H1 (cell line): Measurements from ENCODE around the gene RETSAT. TPM values are rescaled to one million over a fixed set of nuclear protein-coding genes. Genes with fewer than 3 reads are reported as not detected.

Experiments
- ASH2L ChIP-seq: fragments of 200-600, 300-600 bp; sonication (generic); IDR thresholded peaks from one replicate; pipeline ENCODE4 v1.7.1; 2017; ENCODE audit warnings: low read length
- BACH1 ChIP-seq: IDR thresholded peaks from 2 replicates; pipeline ENCODE4 v1.6.1; 2012; ENCODE audit warnings: low read length, improper control_type of control experiment
- BCL11A ChIP-seq, 2 experiments: IDR thresholded peaks; one replicate each; pipeline ENCODE4 v1.6.1; 2011; ENCODE audit warnings: low read depth in 2 of 2, low read length in 2 of 2, mild to moderate bottlenecking in 2 of 2
- CTBP2 ChIP-seq: IDR thresholded peaks from 2 replicates; pipeline ENCODE4 v1.7.0; 2011; ENCODE audit warnings: borderline replicate concordance, mild to moderate bottlenecking, moderate library complexity, mixed read lengths, low read length; ENCODE audit not compliant: insufficient read depth, insufficient read length
- E2F6 ChIP-seq: IDR thresholded peaks from 2 replicates; pipeline ENCODE4 v1.6.1; 2012; ENCODE audit warnings: inconsistent platforms
- EZH2 ChIP-seq: fragments of 200-600 bp; sonication (generic); IDR thresholded peaks from 2 replicates; pipeline ENCODE4 v1.7.1; 2012; ENCODE audit warnings: low read depth, mild to moderate bottlenecking, moderate library complexity, low read length, inconsistent platforms; ENCODE audit not compliant: severe bottlenecking
- FOSL1 ChIP-seq: IDR thresholded peaks from 2 replicates; pipeline ENCODE4 v1.6.1; 2011; ENCODE audit warnings: mild to moderate bottlenecking, low read depth, low read length, moderate library complexity; ENCODE audit not compliant: insufficient read depth
- GTF2F1 ChIP-seq: IDR thresholded peaks from 2 replicates; pipeline ENCODE4 v1.6.1; 2012; ENCODE audit warnings: low read depth, low read length, improper control_type of control experiment, borderline replicate concordance
- HDAC2 ChIP-seq, 2 experiments: fragments of 300-600 bp in 1 of 2; sonication (generic) in 1 of 2; IDR thresholded peaks; 2 replicates each; pipeline ENCODE4 v1.6.1; 2011 to 2012; ENCODE audit warnings: low read depth in 2 of 2, low read length in 2 of 2, mild to moderate bottlenecking in 2 of 2, moderate library complexity in 2 of 2, borderline replicate concordance in 1 of 2, inconsistent platforms in 1 of 2
- HDAC6 ChIP-seq: IDR thresholded peaks from one replicate; pipeline ENCODE4 v1.7.1; 2012; ENCODE audit warnings: low read depth, mild to moderate bottlenecking, inconsistent platforms, low read length, moderate library complexity
- KDM4A ChIP-seq: IDR thresholded peaks from one replicate; pipeline ENCODE4 v1.7.1; 2012; ENCODE audit warnings: low read depth, mild to moderate bottlenecking, moderate library complexity, low read length, inconsistent platforms; ENCODE audit not compliant: severe bottlenecking
- MAFK ChIP-seq: IDR thresholded peaks from 2 replicates; pipeline ENCODE4 v1.6.1; 2012; ENCODE audit warnings: low read depth, mild to moderate bottlenecking, improper control_type of control experiment, low read length
- NANOG ChIP-seq: IDR thresholded peaks from 2 replicates; pipeline ENCODE4 v1.6.1; 2011; ENCODE audit warnings: low read length, low read depth, mild to moderate bottlenecking, inconsistent platforms; ENCODE audit not compliant: insufficient read depth, poor library complexity, severe bottlenecking
- POU5F1 ChIP-seq: IDR thresholded peaks from 2 replicates; pipeline ENCODE4 v1.6.1; 2011; ENCODE audit warnings: low read depth, mild to moderate bottlenecking, low read length, moderate library complexity
- RAD21 ChIP-seq, 2 experiments: IDR thresholded peaks in 1 of 2; conservative IDR thresholded peaks in 1 of 2; 2 replicates each; pipeline ENCODE4 v1.6.1; 2011; ENCODE audit warnings: low read depth in 2 of 2, low read length in 2 of 2, improper control_type of control experiment in 1 of 2, inconsistent platforms in 1 of 2, mild to moderate bottlenecking in 1 of 2, moderate library complexity in 1 of 2
- RXRA ChIP-seq: IDR thresholded peaks from 2 replicates; pipeline ENCODE4 v1.6.1; 2011; ENCODE audit warnings: low read depth, mild to moderate bottlenecking, low read length, moderate library complexity; ENCODE audit not compliant: insufficient read depth
- SIN3A ChIP-seq, 2 experiments: IDR thresholded peaks in 1 of 2; conservative IDR thresholded peaks in 1 of 2; 2 replicates each; pipeline ENCODE4 v1.6.1; 2011 to 2012; ENCODE audit warnings: low read length in 2 of 2, improper control_type of control experiment in 1 of 2, low read depth in 1 of 2, mild to moderate bottlenecking in 1 of 2
- SIX5 ChIP-seq: IDR thresholded peaks from 2 replicates; pipeline ENCODE4 v1.6.1; 2011; ENCODE audit warnings: mild to moderate bottlenecking, low read depth, low read length
- SP1 ChIP-seq: IDR thresholded peaks from 2 replicates; pipeline ENCODE4 v1.6.1; 2011; ENCODE audit warnings: low read depth, low read length
- SRF ChIP-seq: IDR thresholded peaks from 2 replicates; pipeline ENCODE4 v1.6.1; 2011; ENCODE audit warnings: mild to moderate bottlenecking, low read depth, low read length, moderate library complexity
- TCF12 ChIP-seq: IDR thresholded peaks from 2 replicates; pipeline ENCODE4 v1.6.1; 2011; ENCODE audit warnings: low read depth, mild to moderate bottlenecking, low read length
- YY1 ChIP-seq: IDR thresholded peaks from 2 replicates; pipeline ENCODE4 v1.6.1; 2011; ENCODE audit warnings: low read depth, mild to moderate bottlenecking, low read length
- polyA plus RNA-seq, 7 experiments: library from polyadenylated mRNA; depleted of rRNA in 3 of 7; stranded (reverse) in 5 of 7; unstranded in 2 of 7; fragments of >200 nt in 5 of 7; fragments of 200-250 nt in 2 of 7; gene quantifications; 1 replicate in 5 of 7; 2 replicates in 1 of 7; 4 replicates in 1 of 7; pipeline versions ENCODE4 v1.2.1 to v1.2.3, GENCODE V29; 2011 to 2013; ENCODE audit warnings: missing spikeins in 2 of 7, mixed read lengths in 2 of 7
- total RNA-seq: library from RNA; stranded (reverse); fragmentation: NEBNext Ultra II Directional; extraction: Animal tissue kit (Norgen Biotek cat#: 25700); gene quantifications from 2 replicates; pipeline ENCODE4 v1.2.1, GENCODE V29; 2021

RETSAT gene
- total and polyA plus RNA-seq, 2 of the 8 experiments (the other 6 are each of a cell fraction or from before 2014, with no cell fraction given), result 15.8 to 16.7 TPM

- TF ChIP-seq EZH2 (no peak), E2F6 (peak; percentile 52; the same call in 1 of the 2 replicates), POU5F1 (no peak), ASH2L (peak; percentile 92), NANOG (no peak), FOSL1 (no peak), RXRA (no peak), CTBP2 (no peak), BCL11A (IDR thresholded peaks at IDR 0.05; ENCODE audit: low read depth in 2 of 2, low read length in 2 of 2) (no peak), SRF (no peak), HDAC6 (no peak), GTF2F1 (peak; percentile 94), YY1 (peak; percentile 71), SIX5 (no peak), TCF12 (0 out of 2 replicates have a peak, but pooled peaks have one; percentile 7), BACH1 (no peak), SP1 (no peak), MAFK (no peak), KDM4A (peak; percentile 88), SIN3A (conservative IDR thresholded peaks at IDR 0.05 in 1 of 2, IDR thresholded peaks at IDR 0.05 in 1 of 2; ENCODE audit: low read depth in 1 of 2, low read length in 2 of 2) (peak; percentile 54 to 66; a peak in 1 of 4 replicates), RAD21 (IDR thresholded peaks at IDR 0.05 in 1 of 2, conservative IDR thresholded peaks at IDR 0.05 in 1 of 2; ENCODE audit: low read depth in 2 of 2, low read length in 2 of 2) (no peak; a peak in 1 of 4 replicates), HDAC2 (IDR thresholded peaks at IDR 0.05; ENCODE audit: borderline replicate concordance in 1 of 2, low read depth in 2 of 2, low read length in 2 of 2) (no peak)
Measured at GRCh38 chr2:85327822-85328617, 26.3 kb downstream of the RETSAT start, which contains the start of gene TGOLN2 (continued).
